ENCODE results near the gene MTR.

DNA sequence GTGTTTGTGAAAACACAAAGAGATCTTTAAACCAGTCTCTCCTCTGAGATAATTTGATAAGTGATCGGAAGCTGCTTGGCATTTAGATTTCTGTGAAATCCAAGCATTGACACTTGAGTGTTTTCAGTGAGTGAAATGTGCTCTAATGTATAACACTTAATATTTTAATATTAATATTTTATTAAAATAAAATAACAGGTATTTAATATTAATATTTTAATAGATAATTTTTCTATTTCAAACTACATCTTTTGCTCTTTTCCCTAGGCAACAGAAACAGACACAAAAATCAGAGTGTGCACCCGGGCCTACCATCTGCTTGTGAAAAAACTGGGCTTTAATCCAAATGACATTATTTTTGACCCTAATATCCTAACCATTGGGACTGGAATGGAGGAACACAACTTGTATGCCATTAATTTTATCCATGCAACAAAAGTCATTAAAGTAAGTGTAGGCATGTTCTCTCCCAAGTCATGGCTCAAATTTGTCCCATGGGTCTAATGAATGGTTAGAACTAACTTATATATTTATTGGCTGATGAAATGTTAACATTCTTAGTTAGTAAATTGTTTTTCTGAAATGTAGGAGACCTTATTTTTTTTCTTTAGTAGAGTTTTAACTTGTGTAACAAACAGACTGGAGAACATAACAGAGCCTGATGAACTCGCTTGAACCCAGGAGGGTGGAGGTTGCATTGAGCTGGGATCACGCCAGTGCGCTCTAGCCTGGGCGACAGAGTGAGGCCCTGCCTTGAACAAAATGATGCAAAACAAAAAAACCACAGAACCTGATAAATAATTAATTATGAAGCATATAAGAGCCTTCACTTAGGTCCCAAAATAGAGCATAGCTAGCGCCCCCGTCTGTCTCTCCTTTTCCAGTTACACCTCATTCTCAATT lies 55.2 kb downstream of the MTR start:
- TF ChIP-seq PPARA (CRISPR knock-in tag; IDR thresholded peaks at IDR 0.05; ENCODE audit: borderline replicate concordance) (no peak), BACH2 (CRISPR knock-in tag; IDR thresholded peaks at IDR 0.05; ENCODE audit: borderline replicate concordance) (no peak), ZNF565 (CRISPR knock-in tag; conservative IDR thresholded peaks at IDR 0.05; ENCODE audit: low read depth) (no peak), ESRRG (CRISPR knock-in tag; IDR thresholded peaks at IDR 0.05) (no peak), ISL1 (CRISPR knock-in tag; IDR thresholded peaks at IDR 0.05) (no peak), RARB (CRISPR knock-in tag; IDR thresholded peaks at IDR 0.05) (no peak)
- TF ChIP-seq, protein P1, sequence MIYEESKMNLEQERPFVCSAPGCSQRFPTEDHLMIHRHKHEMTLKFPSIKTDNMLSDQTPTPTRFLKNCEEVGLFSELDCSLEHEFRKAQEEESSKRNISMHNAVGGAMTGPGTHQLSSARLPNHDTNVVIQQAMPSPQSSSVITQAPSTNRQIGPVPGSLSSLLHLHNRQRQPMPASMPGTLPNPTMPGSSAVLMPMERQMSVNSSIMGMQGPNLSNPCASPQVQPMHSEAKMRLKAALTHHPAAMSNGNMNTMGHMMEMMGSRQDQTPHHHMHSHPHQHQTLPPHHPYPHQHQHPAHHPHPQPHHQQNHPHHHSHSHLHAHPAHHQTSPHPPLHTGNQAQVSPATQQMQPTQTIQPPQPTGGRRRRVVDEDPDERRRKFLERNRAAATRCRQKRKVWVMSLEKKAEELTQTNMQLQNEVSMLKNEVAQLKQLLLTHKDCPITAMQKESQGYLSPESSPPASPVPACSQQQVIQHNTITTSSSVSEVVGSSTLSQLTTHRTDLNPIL (CRISPR knock-in tag; IDR thresholded peaks at IDR 0.05; ENCODE audit: low read depth): no peak

Measured in SK-N-SH treated with all-trans-retinoic acid at 6 μM for 48 hours (cell line).